Cardiac septum (tissue), 1 donor: ENCODE measurements around the gene RASSF4. TPM values are rescaled to one million over a fixed set of nuclear protein-coding genes. Genes with fewer than 3 reads are reported as not detected.

Experiments
- DNase-seq: peaks from one replicate; pipeline ENCODE4 v3.0.0-alpha.2; 2020; ENCODE audit warnings: low spot score
- intact Hi-C: fragments of 100-400 bp; cut with DNase I; formaldehyde crosslinking; loops from one replicate; pipeline ENCODE4 v1.14.0; 2022
- total RNA-seq: library from RNA; stranded (reverse); fragmentation: NEBNext Ultra II Directional; extraction: Animal tissue kit (Norgen Biotek cat#: 25700); gene quantifications from one replicate; pipeline ENCODE4 v1.2.1, GENCODE V29; 2021
- donor health status: DM: no; HTN: no; CAD: no.

Gene RASSF4
- total RNA-seq, 1 donor from 2014 or later: 47.5 TPM

DNA sequence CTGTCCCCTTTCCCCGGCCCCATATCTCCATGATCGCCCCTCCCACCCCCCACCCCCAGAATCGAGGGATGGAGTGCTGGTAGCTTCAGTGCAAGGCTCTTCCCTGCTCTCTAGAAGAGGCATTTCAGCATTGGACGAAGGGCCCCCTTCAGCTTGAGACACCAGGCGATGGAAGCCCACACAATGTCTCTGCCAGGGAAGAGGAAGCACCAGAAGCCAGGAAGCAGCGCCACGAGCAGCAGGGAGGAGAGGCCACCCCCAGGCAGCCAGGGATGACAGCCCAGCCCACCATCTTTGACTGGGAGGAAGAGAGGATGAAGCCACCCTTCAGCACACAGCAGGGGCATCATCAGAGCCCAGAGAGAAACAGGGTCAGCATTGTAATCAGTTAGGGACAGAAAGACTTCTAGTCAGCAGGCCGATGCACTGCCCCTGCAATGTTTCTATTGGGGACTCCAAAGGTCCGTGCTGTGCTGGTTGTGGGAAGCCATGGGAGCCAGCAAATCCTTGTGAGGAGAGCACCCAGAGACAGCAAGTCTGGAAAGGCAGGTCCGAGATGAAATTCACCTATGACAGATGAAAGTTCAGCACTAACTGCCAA is 32.8 kb upstream of the RASSF4 start:
- peak; percentile 64 for DNase-seq
- intact Hi-C loops: no loop called here

DNA sequence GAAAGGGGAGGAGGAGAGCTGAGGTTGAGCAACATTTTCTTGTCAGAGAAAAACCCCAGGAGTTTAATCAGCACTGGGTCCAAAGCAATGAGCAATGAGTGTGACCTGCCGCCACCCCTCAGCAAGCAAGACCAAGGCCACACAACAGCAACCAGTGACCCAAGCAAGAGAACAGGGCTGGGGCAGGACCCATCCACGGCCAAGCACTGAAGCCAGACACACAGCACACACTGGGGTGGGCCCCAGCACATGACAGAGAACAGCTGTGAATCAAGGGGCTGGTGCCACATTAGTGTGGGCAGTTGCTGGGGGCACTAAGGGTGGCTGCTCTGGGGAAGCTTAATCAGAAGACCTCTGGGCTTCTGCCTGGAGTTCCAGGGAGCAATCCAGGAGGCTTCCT is 32.2 kb upstream of the RASSF4 start:
- intact Hi-C loops: no loop called here
- DNase-seq: no peak

DNA sequence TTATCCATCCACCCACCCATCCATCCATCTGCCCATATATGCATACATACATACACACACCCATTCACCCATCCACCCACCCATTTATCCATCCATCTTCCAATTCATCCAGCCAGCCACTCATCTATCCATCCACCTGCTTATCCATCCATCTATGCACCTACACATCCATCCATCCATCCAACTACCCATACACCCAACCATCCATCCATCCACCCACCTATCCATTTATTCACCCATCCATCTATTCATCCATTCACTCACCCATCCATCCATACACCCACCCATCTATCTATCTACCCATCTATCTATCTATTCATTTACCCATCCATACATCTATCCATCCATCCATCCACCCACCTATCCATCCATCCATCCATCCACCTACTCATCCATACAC is 31.1 kb upstream of the RASSF4 start:
- intact Hi-C loops: no loop called here
- DNase-seq: no peak

- intact Hi-C loops: loop anchor here (5.0 kb wide), 1 partner anchor 63 kb away; no protein-coding TSS in a partner anchor
- peak; percentile 61 for DNase-seq
These were observed 30.0 kb upstream of the RASSF4 start for GRCh38 chr10:44929356-44930255.

- DNase-seq: peak; percentile 66
- intact Hi-C loops: loop anchor here (5.0 kb wide), 1 partner anchor 61 kb away; no protein-coding TSS in a partner anchor
These were observed 28.5 kb upstream of the RASSF4 start for GRCh38 chr10:44930904-44931620.

- peak; percentile 63 for DNase-seq
- intact Hi-C loops: loop anchor here (1.0 to 5.0 kb wide), 2 partner anchors 43 to 60 kb away; no protein-coding TSS in a partner anchor
These were observed 27.7 kb upstream of the RASSF4 start for GRCh38 chr10:44931621-44932516.

DNA sequence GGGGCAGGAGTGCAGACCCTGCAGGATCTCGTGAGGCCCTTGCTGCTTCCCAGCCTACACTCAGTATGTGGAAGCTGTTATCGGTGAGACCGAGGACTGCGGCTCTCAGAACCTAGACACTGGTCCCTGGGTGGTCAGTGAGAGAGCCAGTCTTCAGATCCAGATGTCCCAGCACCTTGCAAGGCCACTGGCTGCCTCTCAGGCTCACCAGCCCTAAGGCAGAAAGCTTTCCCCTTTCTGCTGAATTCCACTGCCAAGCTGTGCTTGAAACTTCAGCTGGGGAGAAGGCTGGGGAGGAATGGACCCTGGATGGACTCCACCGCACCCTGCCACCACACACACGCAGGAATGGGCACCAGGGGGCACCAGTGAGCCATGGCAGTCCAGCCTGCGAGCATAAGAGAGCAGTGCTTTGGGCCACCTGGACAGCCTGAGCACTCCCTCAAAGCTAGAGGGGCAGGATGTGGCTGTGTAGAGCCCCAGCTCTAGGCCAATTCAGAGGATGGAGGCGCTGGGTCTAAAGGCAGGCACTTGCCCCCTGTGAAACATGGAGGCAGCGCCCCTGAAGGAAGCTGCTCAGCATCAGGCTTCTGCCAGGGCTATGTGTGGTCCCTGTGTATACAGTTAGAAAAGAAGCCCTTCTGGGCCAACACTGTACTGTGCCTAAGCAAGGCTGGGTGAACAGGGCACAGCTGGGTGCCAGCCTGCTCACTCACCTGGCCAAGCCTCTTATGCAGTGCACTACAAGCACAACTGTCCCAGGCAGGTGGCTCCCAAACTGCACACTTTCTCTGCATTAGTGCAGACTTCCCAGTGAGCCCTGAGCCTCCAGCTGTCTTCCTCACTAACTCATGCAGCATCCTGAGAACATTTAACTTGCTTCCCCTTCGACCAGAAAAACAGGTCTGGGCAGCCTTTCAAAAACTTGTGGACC is 26.8 kb upstream of the RASSF4 start:
- DNase-seq: peak; percentile 91

DNA sequence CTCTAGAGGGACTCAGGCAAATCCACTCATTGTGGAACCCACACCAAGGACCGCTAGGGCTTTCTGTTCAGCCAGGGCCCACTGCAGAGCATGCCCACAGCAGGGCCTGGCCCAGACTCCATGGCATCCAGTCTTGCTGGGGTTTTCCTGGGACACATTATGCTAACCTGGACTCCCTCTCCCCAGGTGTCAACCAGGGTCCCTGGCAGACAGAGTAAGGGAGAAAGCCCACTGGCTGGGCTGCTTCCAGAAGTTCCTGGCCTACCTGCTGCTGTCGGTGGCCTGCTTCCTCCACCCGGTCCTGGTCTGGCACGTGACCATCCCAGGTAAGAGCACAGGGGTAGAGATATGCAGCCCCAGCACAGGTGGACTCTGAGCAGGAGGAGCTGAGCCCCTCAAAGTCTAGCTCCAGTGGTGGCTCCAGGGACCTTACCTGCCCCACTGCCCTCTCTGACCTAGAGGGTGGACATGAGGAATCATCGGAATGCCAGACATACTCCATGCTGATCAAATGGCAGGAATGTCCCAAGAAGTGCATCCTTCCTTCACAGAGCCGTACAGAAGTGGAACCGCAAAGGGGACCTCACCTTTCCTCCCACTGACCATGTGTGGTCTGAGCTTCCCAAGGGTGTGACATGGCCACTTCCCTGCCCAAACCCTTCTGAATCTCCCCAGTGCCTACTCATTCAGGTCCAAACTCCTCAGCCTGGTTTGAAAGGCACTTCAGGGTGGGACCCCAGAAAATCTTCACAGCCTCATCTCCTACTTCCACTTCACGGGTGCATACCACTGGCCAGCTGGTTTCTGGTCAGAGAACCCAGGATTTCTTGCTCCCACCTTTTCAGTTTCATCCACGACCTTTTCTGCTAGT is 25.9 kb upstream of the RASSF4 start:
- intact Hi-C loops: loop anchor here (5.0 kb wide), 1 partner anchor 59 kb away; no protein-coding TSS in a partner anchor
- DNase-seq: peak; percentile 68

More for the DNA sequence above, 26.8 kb upstream of the RASSF4 start:
- intact Hi-C loops: loop anchor here (1.0 to 5.0 kb wide), 2 partner anchors 43 to 60 kb away; no protein-coding TSS in a partner anchor

DNA sequence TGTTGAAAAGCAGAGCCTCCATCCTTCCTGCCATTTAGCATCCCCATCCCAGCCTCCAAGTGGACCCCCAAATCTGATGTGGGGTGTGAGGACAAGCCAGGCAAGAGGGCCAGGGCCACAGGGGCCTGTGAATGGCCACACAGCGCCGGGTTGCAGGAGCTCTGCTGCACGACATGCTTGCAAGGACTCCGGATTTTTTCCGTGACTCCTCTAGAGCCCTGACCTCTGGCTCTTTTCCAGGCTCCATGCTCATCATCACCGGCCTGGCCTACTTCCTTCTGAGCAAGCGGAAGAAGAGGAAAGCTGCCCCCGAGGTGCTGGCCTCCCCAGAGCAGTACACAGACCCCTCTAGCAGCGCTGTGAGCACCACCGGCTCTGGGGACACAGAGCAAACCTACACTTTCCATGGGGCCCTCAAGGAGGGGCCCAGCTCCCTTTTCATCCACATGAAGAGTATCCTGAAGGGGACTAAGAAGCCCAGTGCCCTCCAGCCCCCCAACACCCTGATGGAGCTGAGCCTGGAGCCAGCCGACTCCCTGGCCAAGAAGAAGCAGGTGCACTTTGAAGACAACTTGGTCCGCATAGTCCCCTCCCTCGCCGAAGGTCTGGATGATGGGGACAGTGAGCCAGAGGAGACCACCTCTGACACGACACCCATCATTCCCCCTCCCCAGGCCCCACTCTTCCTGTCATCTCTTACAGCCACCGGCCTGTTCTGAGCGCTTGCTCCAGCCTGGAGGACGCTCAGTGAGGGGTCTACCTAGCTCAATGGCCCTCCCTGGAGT is 25.0 kb upstream of the RASSF4 start:
- intact Hi-C loops: loop anchor here (5.0 kb wide), 1 partner anchor 58 kb away; no protein-coding TSS in a partner anchor
- peak; percentile 67 for DNase-seq

DNA sequence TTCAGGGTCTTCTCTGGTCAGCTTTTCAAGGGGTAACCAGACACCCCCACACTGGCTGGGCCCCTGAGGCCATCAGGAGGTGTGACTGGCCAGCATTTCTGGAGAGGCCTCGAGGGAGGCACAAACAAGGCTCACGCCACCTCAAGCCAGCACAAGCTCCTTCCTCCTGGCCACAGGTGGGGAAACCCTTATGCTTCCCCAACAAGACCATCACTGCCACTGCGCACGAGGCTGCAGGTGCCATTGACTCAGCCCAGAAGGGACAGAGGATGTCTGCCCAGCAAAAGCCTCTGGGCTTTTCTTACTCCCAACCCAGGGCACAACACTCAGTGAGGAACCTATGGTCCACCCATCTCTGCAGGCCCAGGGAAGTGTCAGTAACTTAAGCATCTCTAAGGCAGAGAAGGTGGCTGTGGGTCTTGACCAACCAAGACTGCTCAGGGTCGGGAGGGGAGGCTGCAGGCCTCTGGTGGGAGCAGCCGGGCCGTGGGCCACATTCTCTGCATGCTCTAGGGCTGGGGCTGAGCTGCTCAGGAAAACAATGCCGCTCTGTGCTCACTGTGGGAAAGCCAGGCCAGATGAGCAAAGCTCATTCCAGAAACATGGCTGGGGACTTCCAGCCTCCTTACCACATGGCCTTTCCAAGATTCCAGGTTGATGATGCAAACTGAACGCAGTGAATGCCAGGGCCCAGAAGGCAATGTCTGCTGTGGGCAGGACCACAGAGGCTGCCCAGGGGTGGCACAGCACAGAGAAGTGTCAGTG is 24.2 kb upstream of the RASSF4 start:
- intact Hi-C loops: no loop called here
- peak; percentile 83 for DNase-seq

- intact Hi-C loops: no loop called here
- no peak for DNase-seq
These were observed 23.7 kb upstream of the RASSF4 start for GRCh38 chr10:44935966-44936295.

DNA sequence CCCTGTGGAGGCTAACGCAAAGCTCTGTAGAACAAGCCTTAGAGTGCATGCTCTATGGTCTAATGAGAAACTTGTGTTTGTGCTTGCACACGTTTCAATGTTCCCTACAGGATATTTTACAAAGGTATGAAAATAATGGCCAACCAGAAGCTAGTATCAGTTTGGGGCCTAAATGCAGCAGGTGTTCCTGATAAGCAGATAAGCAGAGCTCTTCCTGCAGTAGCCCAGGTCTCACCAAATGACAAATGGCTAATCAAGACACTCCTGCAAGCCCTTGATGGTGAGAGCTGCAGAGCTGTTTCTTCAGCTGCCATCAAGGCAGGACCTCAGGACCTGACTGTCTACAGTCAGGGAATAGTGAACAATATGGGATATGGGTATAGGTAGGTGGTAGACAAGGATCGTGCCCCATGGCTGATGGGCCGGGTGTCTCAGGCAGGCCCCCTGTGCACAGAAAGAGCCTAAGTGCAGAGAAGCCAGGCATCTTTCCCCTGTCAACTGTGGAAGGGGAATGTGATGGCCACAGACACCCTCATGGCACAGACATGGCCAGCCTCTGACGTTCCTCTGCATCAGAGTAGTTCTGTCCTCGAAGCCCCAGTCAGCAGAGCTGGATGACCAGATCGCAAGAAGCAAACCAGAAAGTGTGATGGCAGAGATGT is 23.2 kb upstream of the RASSF4 start:
- intact Hi-C loops: no loop called here
- peak; percentile 47 for DNase-seq

DNA sequence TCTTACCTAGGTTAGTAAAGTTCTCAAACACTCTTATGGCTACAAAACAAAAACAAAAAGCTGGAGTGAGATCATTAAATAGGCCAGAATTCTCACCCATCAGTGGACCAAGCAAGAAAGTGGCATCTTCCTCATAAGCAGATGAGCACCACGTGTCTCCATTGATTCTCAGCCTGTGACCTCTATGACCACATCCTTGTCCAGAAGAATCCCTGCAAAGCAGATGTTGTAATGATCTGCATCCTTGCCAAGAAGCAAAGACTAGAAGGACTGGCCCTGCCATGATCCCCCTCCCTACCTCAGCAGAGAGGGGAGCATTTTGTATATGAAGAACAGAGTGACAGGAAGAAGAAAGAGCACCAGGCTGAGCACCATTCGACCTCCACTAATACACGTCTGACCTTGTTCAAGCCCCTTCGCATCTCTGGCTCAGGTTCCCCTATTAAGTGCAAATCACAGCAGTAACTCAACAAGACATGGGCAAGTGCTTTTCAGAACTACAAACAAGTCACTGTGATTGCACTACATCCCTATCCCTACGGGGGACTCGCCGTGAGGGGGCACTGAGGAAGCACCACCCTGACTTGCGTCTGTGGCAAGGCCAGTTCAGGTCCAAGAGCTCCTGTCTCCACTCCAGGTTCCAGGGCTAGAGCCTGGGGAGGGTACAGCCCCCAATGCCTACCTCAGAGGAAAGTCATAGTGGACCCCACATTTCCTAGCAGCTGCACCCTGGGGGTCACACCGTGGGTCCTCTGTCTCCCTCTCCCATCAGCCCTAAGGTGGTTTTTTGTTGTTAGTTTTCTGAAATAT is 22.2 kb upstream of the RASSF4 start:
- intact Hi-C loops: no loop called here
- DNase-seq: peak; percentile 60

GRCh38 chr10:44938956-44939355 is 20.6 kb upstream of the RASSF4 start:
- intact Hi-C loops: no loop called here
- DNase-seq: no peak
